ENCODE measurements around the gene F8.

- TF ChIP-seq CTCF (conservative IDR thresholded peaks at IDR 0.05) = no peak
- no peak for TF ChIP-seq ZFX (IDR thresholded peaks at IDR 0.05)
These were observed 131.4 kb downstream of the F8 start for GRCh38 chrX:154890990-154891639.
